HL-60/S4 (cell line): ENCODE measurements around the gene HOXC4.

Experiments
- in situ Hi-C: fragments of 300-500 bp; cut with MboI; formaldehyde crosslinking; loops from 2 replicates; pipeline ENCODE4 v1.14.3; 2022; ENCODE audit warnings: low sequenced_read_pairs

Gene HOXC4

GRCh38 chr12:54053751-54054741 lies at the start of gene HOXC4:
HOXC4 (plus strand) TSS chr12:54053835; CDS start chr12:54053923, 88 bp downstream.
- in situ Hi-C loops, result no loop called here

- in situ Hi-C loops, result no loop called here
Observed at GRCh38 chr12:54004063-54004840, 49.4 kb upstream of the HOXC4 start.

- in situ Hi-C loops, result no loop called here
Observed at GRCh38 chr12:54004841-54005530, 48.6 kb upstream of the HOXC4 start.

GRCh38 chr12:54005531-54005852 lies 48.1 kb upstream of the HOXC4 start:
- in situ Hi-C loops, result no loop called here

GRCh38 chr12:54005853-54006558 lies 47.6 kb upstream of the HOXC4 start:
- in situ Hi-C loops, result no loop called here

GRCh38 chr12:54006559-54007220 lies 46.9 kb upstream of the HOXC4 start:
- in situ Hi-C loops, result no loop called here

GRCh38 chr12:54007538-54008259 lies 45.9 kb upstream of the HOXC4 start:
- in situ Hi-C loops, result no loop called here

- in situ Hi-C loops, result no loop called here
Observed at GRCh38 chr12:54008260-54008552, 45.4 kb upstream of the HOXC4 start.

GRCh38 chr12:54009171-54010052 lies 44.2 kb upstream of the HOXC4 start:
- in situ Hi-C loops, result no loop called here

GRCh38 chr12:54010053-54010971 lies 43.3 kb upstream of the HOXC4 start:
- in situ Hi-C loops, result no loop called here

- in situ Hi-C loops, result no loop called here
Observed at GRCh38 chr12:54010972-54011664, 42.5 kb upstream of the HOXC4 start.

GRCh38 chr12:54011665-54012532 lies 41.7 kb upstream of the HOXC4 start:
- in situ Hi-C loops, result no loop called here

GRCh38 chr12:54012631-54013409 lies 40.8 kb upstream of the HOXC4 start:
- in situ Hi-C loops, result no loop called here

- in situ Hi-C loops, result no loop called here
Observed at GRCh38 chr12:54014377-54015017, 39.1 kb upstream of the HOXC4 start.
